Testis (tissue), 3 donors: ENCODE data around the gene A3GALT2. TPM values are rescaled to one million over a fixed set of nuclear protein-coding genes. Genes with fewer than 3 reads are reported as not detected.

Experiments used
- DNase-seq: peaks from one replicate; pipeline ENCODE4 v3.0.0-alpha.2; 2019
- H3K27ac ChIP-seq, 2 donors: fragments of 200-600 bp; sonication (generic); one replicate each; pipeline ENCODE4 v1.5.1; 2019
- H3K27me3 ChIP-seq: fragments of 200-600 bp; sonication (generic); one replicate; pipeline ENCODE4 v1.5.1; 2019
- H3K36me3 ChIP-seq: fragments of 200-600 bp; sonication (generic); one replicate; pipeline ENCODE4 v1.5.1; 2017; ENCODE audit warnings: low read depth; ENCODE audit errors: missing control alignments
- H3K4me1 ChIP-seq: fragments of 200-600 bp; sonication (generic); one replicate; pipeline ENCODE4 v1.5.1; 2019
- H3K4me3 ChIP-seq, 2 donors: fragments of 200-600 bp; sonication (generic); one replicate each; pipeline ENCODE4 v1.5.1; 2017 to 2019
- H3K9me3 ChIP-seq: fragments of 200-600 bp; sonication (generic); one replicate; pipeline ENCODE4 v1.5.1; 2017
- POLR2A ChIP-seq: fragments of 450-650 bp; IDR thresholded peaks from one replicate; pipeline ENCODE4 v1.6.1; 2017; ENCODE audit warnings: antibody characterized with exemption, mild to moderate bottlenecking, moderate library complexity
- WGBS, 2 donors: methylation state at CpG; one replicate each; pipeline ENCODE4 v1.1.5; 2018; 5-methylcytosine and 5-hydroxymethylcytosine counted together
- intact Hi-C: fragments of 100-400 bp; cut with DNase I; formaldehyde crosslinking; loops from one replicate; pipeline ENCODE4 v1.15.1; 2023; ENCODE audit warnings: low total_unique reads
- polyA plus RNA-seq: library from polyadenylated mRNA; stranded (reverse); fragments of 350-450 nt; fragmentation: Illumina TruSeq; extraction: RNeasy Lipid Tissue Mini Kit (QIAGEN cat#74804); gene quantifications from one replicate; pipeline ENCODE4 v1.2.3, GENCODE V29; 2014; ENCODE audit warnings: low read depth, low replicate concordance; ENCODE audit not compliant: insufficient read depth
- total RNA-seq, 2 donors: library from RNA; depleted of rRNA; stranded (reverse); fragments of >200 nt; gene quantifications; one replicate each; pipeline ENCODE4 v1.2.3, GENCODE V29; 2016
- TF ChIP-seq, protein P1 (sequence below), 3 experiments: fragments of 450-650 bp in 2 of 3; fragments of 200-600 bp in 1 of 3; sonication (generic) in 1 of 3; IDR thresholded peaks; one replicate each; pipeline ENCODE4 v1.5.1; 2016 to 2019; ENCODE audit warnings: antibody characterized with exemption in 3 of 3, mild to moderate bottlenecking in 2 of 3, moderate library complexity in 1 of 3

The A3GALT2 gene
- total and polyA plus RNA-seq, 3 donors from 2014 or later, result 0.87 to 1.7 TPM; not detected in 1

DNA sequence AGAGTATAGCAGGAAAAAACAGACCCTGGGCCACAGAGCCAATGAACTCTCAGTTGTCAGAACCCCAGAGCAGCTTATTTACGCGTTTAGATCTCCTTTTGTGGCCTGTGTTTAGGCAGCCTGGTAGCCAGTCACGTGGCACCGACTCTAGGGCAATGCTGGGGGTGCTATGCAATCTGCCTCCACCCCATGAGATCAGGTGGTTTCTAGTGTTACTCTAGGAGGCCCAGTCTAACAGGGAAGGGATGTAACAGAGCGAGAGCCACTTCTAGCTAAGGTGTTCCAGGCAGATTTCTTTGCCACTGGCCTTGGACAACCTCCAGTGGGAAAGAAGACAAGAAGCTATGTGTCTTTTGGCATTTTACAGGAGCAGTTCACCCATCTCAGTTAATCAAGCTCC lies 12.0 kb upstream of the A3GALT2 start:
- Histone ChIP-seq H3K36me3 (no peaks in the 10 kb centered on the region), H3K27me3 (no peaks in the 10 kb centered on the region), H3K4me3 (no peak overlapping the region), H3K9me3 (no peaks in the 10 kb centered on the region), H3K4me1 (peaks cover 36% of the 10 kb centered on the region), H3K27ac (no peak overlapping the region)
- DNase-seq, result no peak
- 73 to 79% methylated on average over 5 of the region's 5 CpGs for WGBS, 2 donors
- intact Hi-C loops, result no loop called here
- TF ChIP-seq, protein P1, sequence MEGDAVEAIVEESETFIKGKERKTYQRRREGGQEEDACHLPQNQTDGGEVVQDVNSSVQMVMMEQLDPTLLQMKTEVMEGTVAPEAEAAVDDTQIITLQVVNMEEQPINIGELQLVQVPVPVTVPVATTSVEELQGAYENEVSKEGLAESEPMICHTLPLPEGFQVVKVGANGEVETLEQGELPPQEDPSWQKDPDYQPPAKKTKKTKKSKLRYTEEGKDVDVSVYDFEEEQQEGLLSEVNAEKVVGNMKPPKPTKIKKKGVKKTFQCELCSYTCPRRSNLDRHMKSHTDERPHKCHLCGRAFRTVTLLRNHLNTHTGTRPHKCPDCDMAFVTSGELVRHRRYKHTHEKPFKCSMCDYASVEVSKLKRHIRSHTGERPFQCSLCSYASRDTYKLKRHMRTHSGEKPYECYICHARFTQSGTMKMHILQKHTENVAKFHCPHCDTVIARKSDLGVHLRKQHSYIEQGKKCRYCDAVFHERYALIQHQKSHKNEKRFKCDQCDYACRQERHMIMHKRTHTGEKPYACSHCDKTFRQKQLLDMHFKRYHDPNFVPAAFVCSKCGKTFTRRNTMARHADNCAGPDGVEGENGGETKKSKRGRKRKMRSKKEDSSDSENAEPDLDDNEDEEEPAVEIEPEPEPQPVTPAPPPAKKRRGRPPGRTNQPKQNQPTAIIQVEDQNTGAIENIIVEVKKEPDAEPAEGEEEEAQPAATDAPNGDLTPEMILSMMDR (IDR thresholded peaks at IDR 0.05), result no peak
- TF ChIP-seq POLR2A, result no peak

DNA sequence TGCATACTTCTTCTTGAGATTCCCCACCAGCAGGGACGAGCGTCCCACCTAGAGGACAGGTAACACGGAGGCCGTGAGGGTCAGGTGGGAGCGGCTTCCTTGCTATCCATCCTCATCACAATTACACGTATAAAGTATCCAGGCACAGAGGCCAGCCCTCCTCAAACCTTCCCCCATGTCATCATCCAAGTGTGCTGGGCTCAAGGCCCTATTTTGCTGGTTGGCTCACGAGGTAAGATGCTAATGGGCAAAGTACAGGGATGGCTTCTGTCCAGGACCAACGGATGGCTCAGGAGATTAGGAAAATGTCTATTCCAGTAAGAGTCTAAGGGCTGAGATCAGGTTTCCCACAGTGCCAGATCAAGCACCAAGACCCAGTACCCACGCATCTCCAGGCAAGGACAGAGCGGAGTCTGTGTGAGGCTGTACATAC lies 11.5 kb upstream of the A3GALT2 start:
- no peak for DNase-seq

DNA sequence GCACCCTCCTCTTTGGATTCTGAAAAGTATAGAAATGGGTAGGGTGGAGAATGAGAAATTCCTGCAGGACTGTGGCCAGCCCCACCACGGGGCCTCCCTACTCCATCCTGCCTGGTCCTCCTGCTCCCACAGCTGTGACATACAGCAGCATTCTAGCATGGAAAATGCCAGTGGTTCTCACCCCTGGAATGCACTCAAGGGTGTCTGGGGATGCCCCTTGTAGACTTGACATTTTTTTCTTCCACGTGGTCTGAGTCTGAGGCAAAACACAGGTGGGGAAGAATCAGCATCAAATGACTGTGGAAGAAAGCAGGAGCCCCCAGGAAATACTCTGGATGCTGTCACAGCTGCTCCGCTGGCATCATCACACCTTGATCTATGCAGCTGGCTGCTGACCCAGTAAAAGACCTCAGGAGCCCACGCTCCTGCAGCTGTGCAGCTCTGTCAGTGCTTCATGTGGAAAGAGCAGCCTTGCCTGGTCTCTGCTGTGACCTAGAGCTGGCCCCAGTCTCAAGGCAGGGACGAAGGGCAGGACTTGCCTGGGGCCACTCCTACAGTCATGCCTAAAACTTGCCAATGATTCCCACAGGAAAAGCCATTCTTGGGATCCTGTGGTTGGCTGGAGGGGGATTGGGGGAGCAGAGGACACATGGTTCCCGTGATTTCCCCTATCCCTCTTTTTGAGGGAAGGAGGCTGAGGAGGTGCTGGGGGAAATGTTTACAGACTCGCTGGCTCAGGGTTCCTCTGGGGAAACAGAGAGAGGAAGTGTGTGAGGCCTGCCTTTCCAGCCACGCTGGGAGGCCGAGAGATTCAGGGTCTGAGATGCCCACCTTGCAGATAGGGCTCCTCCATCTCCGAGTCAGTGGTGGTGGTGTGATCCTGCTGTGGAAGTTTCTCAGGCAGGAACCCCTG lies 10.8 kb upstream of the A3GALT2 start:
- H3K36me3 ChIP-seq, result no peaks in the 10 kb centered on the region
- no peaks in the 10 kb centered on the region for H3K9me3 ChIP-seq
- H3K27ac ChIP-seq, result no peak overlapping the region
- no peaks in the 10 kb centered on the region for H3K27me3 ChIP-seq
- intact Hi-C loops, result no loop called here
- WGBS, 2 donors, result 59 to 62% methylated on average over 9 to 10 of the region's 10 CpGs
- H3K4me1 ChIP-seq, result peaks cover 30% of the 10 kb centered on the region
- TF ChIP-seq, protein P1 (IDR thresholded peaks at IDR 0.05), result no peak
- no peak for TF ChIP-seq POLR2A
- DNase-seq, result no peak
- H3K4me3 ChIP-seq, result no peak overlapping the region

More for the DNA sequence above, 11.5 kb upstream of the A3GALT2 start:
- WGBS, 2 donors, result 81% methylated on average over 10 of the region's 10 CpGs
- H3K36me3 ChIP-seq, result no peaks in the 10 kb centered on the region
- no peaks in the 10 kb centered on the region for H3K9me3 ChIP-seq
- H3K4me1 ChIP-seq, result peaks cover 31% of the 10 kb centered on the region
- intact Hi-C loops, result no loop called here
- no peaks in the 10 kb centered on the region for H3K27me3 ChIP-seq
- H3K4me3 ChIP-seq, result no peak overlapping the region
- no peak for TF ChIP-seq POLR2A
- TF ChIP-seq, protein P1 (IDR thresholded peaks at IDR 0.05), result no peak
- no peak overlapping the region for H3K27ac ChIP-seq

DNA sequence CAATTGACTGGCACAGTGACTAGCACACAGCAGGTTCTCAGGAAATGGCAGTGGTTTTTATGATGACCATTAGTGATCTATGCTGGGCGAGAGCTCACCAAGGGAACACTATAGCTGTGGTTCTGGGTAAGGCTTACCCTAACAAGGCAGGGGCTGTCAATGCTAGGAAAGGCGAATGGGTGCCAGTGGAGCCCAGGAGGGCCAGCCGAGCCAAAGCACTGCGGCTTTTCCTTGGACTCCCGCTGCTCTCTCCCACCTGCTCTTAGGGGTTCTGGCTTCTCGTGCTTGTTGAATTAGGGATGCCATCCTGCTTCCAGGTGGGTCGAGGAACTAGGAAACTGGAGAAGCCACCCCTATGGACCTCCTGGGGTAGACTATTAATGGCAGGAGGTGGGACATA lies 10.0 kb upstream of the A3GALT2 start:
- TF ChIP-seq, protein P1 (IDR thresholded peaks at IDR 0.05), result no peak
- no peak for TF ChIP-seq POLR2A
- no peak for DNase-seq
- no peaks in the 10 kb centered on the region for H3K27me3 ChIP-seq
- H3K36me3 ChIP-seq, result no peaks in the 10 kb centered on the region
- peaks cover 30% of the 10 kb centered on the region for H3K4me1 ChIP-seq
- intact Hi-C loops, result no loop called here
- 93 to 96% methylated on average over 7 of the region's 7 CpGs for WGBS, 2 donors
- no peaks in the 10 kb centered on the region for H3K9me3 ChIP-seq
- H3K27ac ChIP-seq, result no peak overlapping the region
- no peak overlapping the region for H3K4me3 ChIP-seq
